IMR-90 (cell line): ENCODE data around the gene GHR. TPM values are rescaled to one million over a fixed set of nuclear protein-coding genes. Genes with fewer than 3 reads are reported as not detected.

Experiments
- ATAC-seq: fragments of 200-7000 bp; cut with Tn5 transposase; 2 replicates; pipeline ENCODE4 v1.9.1; 2020; ENCODE audit warnings: low read depth, mild to moderate bottlenecking, moderate library complexity
- BruUV-seq: library from RNA; stranded (reverse); fragments of 400-500 nt; replicated peaks from 2 replicates; lab custom pipeline; 2021; lab: Mats Ljungman, UMichigan
- CTCF ChIA-PET: fragments of 300-600 bp; formaldehyde crosslinking; extraction: SDS; loops from one replicate; lab custom pipeline; 2021; ENCODE audit warnings: antibody characterized with exemption; lab: Yijun Ruan, JAX
- POLR2A ChIA-PET: fragments of 300-600 bp; sonication (Branson Sonifier 250); formaldehyde crosslinking; loops from one replicate; lab custom pipeline; 2022; ENCODE audit warnings: antibody characterized with exemption; ENCODE audit not compliant: unreplicated experiment; lab: Charles Lee
- DNase-seq: peaks from one replicate; pipeline ENCODE4 v3.0.0; 2013
- H2AFZ ChIP-seq: replicated peaks from 2 replicates; pipeline ENCODE3; 2013; ENCODE audit warnings: low read length, mild to moderate bottlenecking; ENCODE audit not compliant: poor library complexity
- H2AK5ac ChIP-seq: 2 replicates; pipeline ENCODE4 v1.6.1; 2013; ENCODE audit warnings: low read depth, low read length, inconsistent platforms
- H2AK9ac ChIP-seq: replicated peaks from 2 replicates; pipeline ENCODE3; 2013; ENCODE audit warnings: mild to moderate bottlenecking, low read depth, low read length, moderate library complexity; ENCODE audit not compliant: poor library complexity
- H2BK120ac ChIP-seq: 2 replicates; pipeline ENCODE4 v1.6.1; 2013; ENCODE audit warnings: low read depth, low read length, inconsistent platforms
- H2BK15ac ChIP-seq: 3 replicates; pipeline ENCODE4 v1.6.1; 2013; ENCODE audit warnings: low read depth, low read length, inconsistent platforms
- H2BK20ac ChIP-seq: 2 replicates; pipeline ENCODE4 v1.6.1; 2013; ENCODE audit warnings: low read depth, mild to moderate bottlenecking, inconsistent platforms, low read length, moderate library complexity
- H2BK5ac ChIP-seq: 2 replicates; pipeline ENCODE4 v1.6.1; 2013; ENCODE audit warnings: mild to moderate bottlenecking, low read depth, low read length, inconsistent platforms; ENCODE audit not compliant: poor library complexity, severe bottlenecking
- H3K14ac ChIP-seq: replicated peaks from 2 replicates; pipeline ENCODE4 v1.6.1; 2013; ENCODE audit warnings: low read depth, low read length, inconsistent platforms
- H3K18ac ChIP-seq: 2 replicates; pipeline ENCODE4 v1.6.1; 2013; ENCODE audit warnings: low read depth, low read length, control low read depth
- H3K23ac ChIP-seq: 2 replicates; pipeline ENCODE4 v1.6.1; 2013; ENCODE audit warnings: low read depth, low read length, inconsistent platforms
- H3K27ac ChIP-seq: 2 replicates; pipeline ENCODE4 v1.5.1; 2013; ENCODE audit warnings: mild to moderate bottlenecking, control low read depth, low read length; ENCODE audit not compliant: insufficient read depth
- H3K27me3 ChIP-seq: 2 replicates; pipeline ENCODE4 v1.6.1; 2013; ENCODE audit warnings: low read length; ENCODE audit not compliant: control insufficient read depth, insufficient read depth
- H3K36me3 ChIP-seq: 2 replicates; pipeline ENCODE4 v1.6.1; 2013; ENCODE audit warnings: low read length, mixed read lengths; ENCODE audit not compliant: control insufficient read depth, insufficient read depth
- H3K4ac ChIP-seq: 2 replicates; pipeline ENCODE4 v1.6.1; 2013; ENCODE audit warnings: low read depth, low read length, inconsistent platforms
- H3K4me1 ChIP-seq: 2 replicates; pipeline ENCODE4 v1.6.1; 2013; ENCODE audit warnings: low read length, mixed read lengths; ENCODE audit not compliant: control insufficient read depth, insufficient read depth
- H3K4me2 ChIP-seq: 2 replicates; pipeline ENCODE4 v1.6.1; 2013; ENCODE audit warnings: low read depth, mild to moderate bottlenecking, control low read depth, low read length, moderate library complexity
- H3K4me3 ChIP-seq: 2 replicates; pipeline ENCODE4 v1.5.1; 2013; ENCODE audit warnings: low read depth, mild to moderate bottlenecking, control low read depth, low read length, moderate library complexity; ENCODE audit not compliant: insufficient read depth
- H3K56ac ChIP-seq: 2 replicates; pipeline ENCODE4 v1.6.1; 2013; ENCODE audit warnings: low read length, inconsistent platforms; ENCODE audit not compliant: insufficient read depth; ENCODE audit errors: extremely low read depth
- H3K79me1 ChIP-seq, 2 experiments: 2 replicates each; pipeline ENCODE4 v1.6.1; 2013; ENCODE audit warnings: low read length in 2 of 2, inconsistent platforms in 1 of 2, low read depth in 1 of 2
- H3K9ac ChIP-seq: 2 replicates; pipeline ENCODE4 v1.6.1; 2013; ENCODE audit warnings: low read depth, low read length, control low read depth
- H3K9me1 ChIP-seq: 2 replicates; pipeline ENCODE4 v1.6.1; 2013; ENCODE audit warnings: low read length, inconsistent platforms; ENCODE audit not compliant: insufficient read depth
- H3K9me3 ChIP-seq: 2 replicates; pipeline ENCODE4 v1.6.1; 2013; ENCODE audit warnings: low read length; ENCODE audit not compliant: control insufficient read depth, insufficient read depth
- H4K20me1 ChIP-seq: 2 replicates; pipeline ENCODE4 v1.6.1; 2013; ENCODE audit warnings: low read length, inconsistent platforms; ENCODE audit not compliant: insufficient read depth
- H4K5ac ChIP-seq: 2 replicates; pipeline ENCODE4 v1.6.1; 2013; ENCODE audit warnings: mild to moderate bottlenecking, low read depth, low read length, control low read depth
- H4K8ac ChIP-seq, 2 experiments: 2 replicates each; pipeline ENCODE4 v1.6.1; 2013; ENCODE audit warnings: low read depth in 2 of 2, low read length in 2 of 2, control low read depth in 1 of 2, inconsistent platforms in 1 of 2
- H4K91ac ChIP-seq: 2 replicates; pipeline ENCODE4 v1.6.1; 2013; ENCODE audit warnings: low read depth, low read length, inconsistent platforms; ENCODE audit not compliant: insufficient read depth
- BHLHE40 ChIP-seq: fragments of 150-350 bp; IDR thresholded peaks from 2 replicates; pipeline ENCODE4 v1.6.1; 2016; ENCODE audit warnings: mild to moderate bottlenecking, low read depth, low read length
- CEBPB ChIP-seq: IDR thresholded peaks from 2 replicates; pipeline ENCODE4 v1.6.1; 2012; ENCODE audit warnings: low read depth, low read length, improper control_type of control experiment
- CHD1 ChIP-seq: IDR thresholded peaks from 2 replicates; pipeline ENCODE4 v1.6.1; 2012; ENCODE audit warnings: low read depth, low read length, improper control_type of control experiment
- ELK1 ChIP-seq: fragments of 150-350 bp; IDR thresholded peaks from 2 replicates; pipeline ENCODE4 v1.6.1; 2016; ENCODE audit warnings: low read depth, mild to moderate bottlenecking, low read length, moderate library complexity, borderline replicate concordance
- FOS ChIP-seq: fragments of 150-350 bp; IDR thresholded peaks from 2 replicates; pipeline ENCODE4 v1.6.1; 2016; ENCODE audit warnings: low read depth, low read length
- MAFK ChIP-seq: IDR thresholded peaks from 2 replicates; pipeline ENCODE4 v1.6.1; 2012; ENCODE audit warnings: low read depth, low read length, improper control_type of control experiment
- MAZ ChIP-seq: IDR thresholded peaks from 2 replicates; pipeline ENCODE4 v1.6.1; 2012; ENCODE audit warnings: low read depth, mild to moderate bottlenecking, low read length, improper control_type of control experiment, moderate library complexity, borderline replicate concordance
- MXI1 ChIP-seq: IDR thresholded peaks from 2 replicates; pipeline ENCODE4 v1.6.1; 2012; ENCODE audit warnings: low read depth, mild to moderate bottlenecking, low read length, moderate library complexity, borderline replicate concordance
- NFE2L2 ChIP-seq: fragments of 150-350 bp; IDR thresholded peaks from 2 replicates; pipeline ENCODE4 v1.6.1; 2016; ENCODE audit warnings: low read depth, mild to moderate bottlenecking, low read length
- POLR2A ChIP-seq: IDR thresholded peaks from 2 replicates; pipeline ENCODE4 v1.6.1; 2012; ENCODE audit warnings: mild to moderate bottlenecking, low read depth, low read length
- RAD21 ChIP-seq: IDR thresholded peaks from 2 replicates; pipeline ENCODE4 v1.6.1; 2012; ENCODE audit warnings: low read length, improper control_type of control experiment
- RCOR1 ChIP-seq: IDR thresholded peaks from 2 replicates; pipeline ENCODE4 v1.6.1; 2012; ENCODE audit warnings: mild to moderate bottlenecking, low read length, improper control_type of control experiment; ENCODE audit not compliant: insufficient replicate concordance
- RFX5 ChIP-seq: IDR thresholded peaks from 2 replicates; pipeline ENCODE4 v1.8.0; 2012; ENCODE audit warnings: low read depth, mild to moderate bottlenecking, low read length, moderate library complexity
- SMC3 ChIP-seq: fragments of 150-350 bp; IDR thresholded peaks from 2 replicates; pipeline ENCODE4 v1.6.1; 2016; ENCODE audit warnings: low read depth, mild to moderate bottlenecking, antibody characterized with exemption, low read length, moderate library complexity
- WGBS, 2 experiments: methylation state at CpG; one replicate each; pipeline versions ENCODE4 v1.1.5 to v1.1.7; 2013; ENCODE audit warnings: missing lambda C conversion rate in 2 of 2; ENCODE audit not compliant: insufficient read length in 1 of 2; ENCODE audit errors: extremely low coverage in 2 of 2; 5-methylcytosine and 5-hydroxymethylcytosine counted together
- dilution Hi-C: fragments of 300-500 bp; cut with HindIII; formaldehyde crosslinking; loops from one replicate; pipeline ENCODE4 v1.14.3; 2018; ENCODE audit warnings: low sequenced_read_pairs; ENCODE audit not compliant: unreplicated experiment
- in situ Hi-C: fragments of 300-500 bp; cut with MboI; formaldehyde crosslinking; loops from 3 replicates; pipeline ENCODE4 v1.14.3; 2019; ENCODE audit warnings: low sequenced_read_pairs, inconsistent platforms, mixed read lengths
- intact Hi-C: fragments of 100-400 bp; cut with micrococcal nuclease; formaldehyde crosslinking; loops from 2 replicates; pipeline ENCODE4 v1.10.0; 2022
- polyA plus RNA-seq, 3 experiments: library from polyadenylated mRNA; depleted of rRNA; stranded (reverse); fragments of >200 nt; gene quantifications; 2 replicates each; pipeline ENCODE4 v1.2.3, GENCODE V29; 2012; ENCODE audit warnings: low replicate concordance in 1 of 3
- total RNA-seq: library from RNA; depleted of rRNA; stranded (reverse); fragments of >200 nt; gene quantifications from 2 replicates; pipeline ENCODE4 v1.2.3, GENCODE V29; 2012
- TF ChIP-seq, protein P1 (sequence below): conservative IDR thresholded peaks from 2 replicates; pipeline ENCODE4 v1.5.1; 2012; ENCODE audit warnings: mild to moderate bottlenecking, low read depth, low read length, improper control_type of control experiment
- TF ChIP-seq, protein P2 (sequence below): fragments of 150-350 bp; IDR thresholded peaks from 2 replicates; pipeline ENCODE4 v1.6.1; 2017; ENCODE audit warnings: mild to moderate bottlenecking, antibody characterized with exemption, low read length, low read depth

The GHR gene
- total and polyA plus RNA-seq, 2 of the 4 experiments (the other 2 are of a cell fraction), result 0.36 to 1.1 TPM

DNA sequence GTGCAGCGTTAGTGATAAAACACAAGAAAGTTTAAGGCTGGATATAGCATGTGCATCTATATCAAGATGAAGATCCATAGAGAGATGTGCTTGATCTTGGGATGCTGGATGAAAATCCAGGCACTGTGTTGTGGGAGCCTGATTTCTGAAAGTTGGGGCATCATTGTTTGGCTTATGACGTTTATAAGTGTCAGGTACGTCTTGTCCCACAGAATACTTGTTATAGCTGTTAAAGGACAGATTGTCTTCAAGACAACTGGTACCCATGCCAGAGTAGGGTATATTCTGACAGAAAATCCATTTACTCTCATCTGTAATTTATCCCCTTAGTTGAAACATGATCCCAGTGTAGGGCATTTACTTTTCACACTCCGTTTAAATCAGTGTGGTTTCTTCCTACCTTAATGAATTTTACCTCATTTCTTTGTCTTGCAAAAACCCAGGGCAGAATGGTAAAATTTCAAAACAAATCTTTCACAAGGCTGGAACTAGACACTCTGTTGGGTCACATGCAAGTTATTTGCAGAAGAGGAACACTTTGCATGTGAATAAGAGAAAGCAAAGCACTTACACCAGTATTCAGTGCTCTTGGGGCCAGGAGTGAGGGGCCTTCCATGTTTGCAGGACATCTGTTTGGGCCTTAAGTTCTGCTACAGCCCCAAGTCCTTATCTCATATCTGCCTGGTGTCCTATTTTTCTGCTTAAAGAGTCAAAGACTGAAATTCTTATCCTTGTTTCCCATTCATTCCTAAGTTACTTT, 73.3 kb downstream of the GHR start:
- intact Hi-C loops, result no loop called here
- Histone ChIP-seq H3K36me3 (no peaks in the 10 kb centered on the region), H3K4ac (no peak overlapping the region), H3K27me3 (no peaks in the 10 kb centered on the region), H4K91ac (no peak overlapping the region), H2AK5ac (no peak overlapping the region), H3K18ac (no peak overlapping the region), H3K27ac (no peak overlapping the region), H2AFZ (no peak overlapping the region), H3K79me1 (no peaks in the 10 kb centered on the region), H3K9me3 (no peaks in the 10 kb centered on the region), H3K9ac (no peak overlapping the region), H2AK9ac (no peak overlapping the region), H3K4me2 (no peak overlapping the region), H3K14ac (no peak overlapping the region), H2BK15ac (no peak overlapping the region), H4K8ac (no peak overlapping the region), H2BK5ac (no peak overlapping the region), H2BK120ac (no peak overlapping the region), H3K9me1 (no peaks in the 10 kb centered on the region), H4K5ac (no peak overlapping the region), H3K4me1 (no peaks in the 10 kb centered on the region), H3K4me3 (no peak overlapping the region), H4K20me1 (no peaks in the 10 kb centered on the region), H3K23ac (no peak overlapping the region), H2BK20ac (no peak overlapping the region), H3K56ac (no peak overlapping the region)
- no peak for TF ChIP-seq CEBPB
- no peak for TF ChIP-seq RCOR1
- TF ChIP-seq MAZ, result no peak
- no peak for TF ChIP-seq CHD1
- TF ChIP-seq ELK1, result no peak
- TF ChIP-seq BHLHE40, result no peak
- TF ChIP-seq, protein P1, sequence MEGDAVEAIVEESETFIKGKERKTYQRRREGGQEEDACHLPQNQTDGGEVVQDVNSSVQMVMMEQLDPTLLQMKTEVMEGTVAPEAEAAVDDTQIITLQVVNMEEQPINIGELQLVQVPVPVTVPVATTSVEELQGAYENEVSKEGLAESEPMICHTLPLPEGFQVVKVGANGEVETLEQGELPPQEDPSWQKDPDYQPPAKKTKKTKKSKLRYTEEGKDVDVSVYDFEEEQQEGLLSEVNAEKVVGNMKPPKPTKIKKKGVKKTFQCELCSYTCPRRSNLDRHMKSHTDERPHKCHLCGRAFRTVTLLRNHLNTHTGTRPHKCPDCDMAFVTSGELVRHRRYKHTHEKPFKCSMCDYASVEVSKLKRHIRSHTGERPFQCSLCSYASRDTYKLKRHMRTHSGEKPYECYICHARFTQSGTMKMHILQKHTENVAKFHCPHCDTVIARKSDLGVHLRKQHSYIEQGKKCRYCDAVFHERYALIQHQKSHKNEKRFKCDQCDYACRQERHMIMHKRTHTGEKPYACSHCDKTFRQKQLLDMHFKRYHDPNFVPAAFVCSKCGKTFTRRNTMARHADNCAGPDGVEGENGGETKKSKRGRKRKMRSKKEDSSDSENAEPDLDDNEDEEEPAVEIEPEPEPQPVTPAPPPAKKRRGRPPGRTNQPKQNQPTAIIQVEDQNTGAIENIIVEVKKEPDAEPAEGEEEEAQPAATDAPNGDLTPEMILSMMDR, result no peak
- no peak for TF ChIP-seq NFE2L2
- no peak for TF ChIP-seq RFX5
- no peak for TF ChIP-seq POLR2A
- no peak for TF ChIP-seq MXI1
- TF ChIP-seq RAD21, result no peak
- no peak for TF ChIP-seq SMC3
- no peak for TF ChIP-seq MAFK
- TF ChIP-seq, protein P2, sequence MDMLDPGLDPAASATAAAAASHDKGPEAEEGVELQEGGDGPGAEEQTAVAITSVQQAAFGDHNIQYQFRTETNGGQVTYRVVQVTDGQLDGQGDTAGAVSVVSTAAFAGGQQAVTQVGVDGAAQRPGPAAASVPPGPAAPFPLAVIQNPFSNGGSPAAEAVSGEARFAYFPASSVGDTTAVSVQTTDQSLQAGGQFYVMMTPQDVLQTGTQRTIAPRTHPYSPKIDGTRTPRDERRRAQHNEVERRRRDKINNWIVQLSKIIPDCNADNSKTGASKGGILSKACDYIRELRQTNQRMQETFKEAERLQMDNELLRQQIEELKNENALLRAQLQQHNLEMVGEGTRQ, result no peak
- TF ChIP-seq FOS, result no peak
- in situ Hi-C loops, result no loop called here
- 100% methylated on average over 1 of the region's 4 CpGs; no CpG with 5 or more reads in 1 of the 2 experiments for WGBS, 2 experiments
- ChIA-PET CTCF (no interaction called here), POLR2A (no interaction called here)
- ATAC-seq (no peak), DNase-seq (no peak)
- dilution Hi-C loops, result no loop called here
- no TSS peak for BruUV-seq
